ENCODE data around the gene GPR15LG.

GPR15LG gene

GRCh38 chr10:84194424-84195043 lies 20.9 kb downstream of the GPR15LG start, which contains the start of gene CDHR1:
Gene CDHR1 (plus strand): TSS chr10:84194537. CDS start chr10:84194761, 224 bp downstream.
- DNase-seq, result peak; percentile 75

DNA sequence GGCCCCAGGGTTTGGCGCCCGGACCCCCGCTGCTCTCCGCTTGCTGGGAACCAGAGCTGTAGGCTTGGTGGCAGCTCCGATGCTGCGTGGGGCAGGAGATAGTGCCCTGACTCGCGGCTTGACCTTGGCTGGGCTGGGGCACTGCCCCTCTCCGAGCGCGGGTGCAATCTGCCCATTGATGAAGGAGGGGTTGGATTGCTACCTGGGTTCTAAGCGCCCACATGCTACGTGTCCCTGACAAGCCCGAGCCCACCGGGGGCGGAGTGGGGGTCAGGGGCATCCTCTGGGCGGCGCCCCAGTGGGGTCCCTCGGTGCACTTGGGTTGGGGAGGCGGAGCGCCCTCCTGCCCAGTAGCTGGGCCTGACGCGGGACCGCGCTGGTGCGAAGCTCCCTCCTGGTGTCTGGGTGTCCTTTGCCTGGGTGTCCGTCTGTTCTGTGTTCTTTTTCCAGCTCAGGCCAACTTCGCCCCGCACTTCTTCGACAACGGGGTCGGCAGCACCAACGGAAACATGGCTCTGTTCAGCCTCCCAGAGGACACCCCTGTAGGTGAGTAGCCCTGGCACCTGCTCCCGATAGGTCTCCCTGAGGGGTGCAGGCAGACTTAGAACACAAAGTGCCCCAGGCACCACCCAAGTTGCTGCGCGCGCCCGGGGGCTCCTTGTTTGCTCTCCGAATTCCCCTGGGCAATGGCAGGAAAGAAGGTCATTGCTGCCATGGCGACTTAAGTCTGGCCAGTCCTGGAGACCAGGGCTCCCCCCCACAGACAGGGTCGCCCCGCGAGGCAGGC lies 21.6 kb downstream of the GPR15LG start:
- no peak for DNase-seq

DNA sequence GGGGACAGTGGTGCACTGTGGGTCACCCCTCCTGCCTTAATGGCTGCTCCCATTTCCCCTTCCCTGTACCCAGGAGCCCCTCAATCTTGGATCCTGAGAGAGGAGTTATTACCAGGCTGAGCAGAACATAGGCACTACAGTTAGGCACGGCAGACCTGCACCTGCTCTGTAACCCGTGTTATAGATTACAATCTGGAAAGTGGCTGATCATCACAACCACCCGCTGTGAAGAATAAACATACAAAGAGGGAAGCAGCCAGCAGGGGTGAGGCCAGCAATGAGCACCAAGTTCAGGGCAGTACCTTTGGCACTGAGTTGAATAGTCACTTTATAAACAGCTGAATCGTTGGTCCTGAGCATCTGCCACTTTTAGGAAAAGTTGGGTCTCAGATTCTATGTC lies 22.5 kb downstream of the GPR15LG start:
- DNase-seq, result no peak

GRCh38 chr10:84196941-84197340 lies 23.3 kb downstream of the GPR15LG start:
- DNase-seq, result no peak

- no peak for DNase-seq
These were observed 24.0 kb downstream of the GPR15LG start for GRCh38 chr10:84197643-84198042.

DNA sequence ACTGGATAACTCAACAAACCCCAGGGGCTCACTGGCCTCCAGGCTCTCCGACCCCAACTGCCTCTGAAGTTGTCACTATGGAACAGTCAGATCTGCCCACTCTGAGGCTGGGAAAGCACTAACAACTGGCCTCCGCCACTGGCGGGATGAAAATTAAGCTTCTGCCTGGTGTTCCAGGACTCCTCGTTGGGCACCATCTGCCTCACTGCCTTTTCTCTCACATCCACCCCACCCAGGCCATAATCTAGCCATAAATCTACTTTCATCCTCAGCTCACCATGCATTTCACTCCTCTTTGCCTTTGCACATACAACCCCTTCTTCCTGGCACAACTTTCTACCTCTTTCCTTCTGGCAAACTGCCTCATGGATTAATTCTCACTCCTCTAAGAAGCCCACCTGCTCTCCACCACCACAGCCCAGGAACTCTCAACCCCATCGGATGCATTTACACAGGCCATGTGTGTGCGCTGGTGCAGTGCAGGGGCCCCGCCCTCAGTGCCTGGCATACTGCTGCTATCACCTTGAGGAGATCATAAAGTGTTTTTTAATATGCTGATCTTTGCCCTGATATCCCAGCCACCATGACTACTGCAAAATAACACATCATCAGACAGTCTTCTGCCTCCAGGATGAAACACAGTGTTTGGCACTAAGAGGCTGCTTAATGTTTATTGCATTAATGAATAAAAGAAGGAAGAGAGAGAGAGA lies 24.8 kb downstream of the GPR15LG start:
- DNase-seq, result no peak

DNA sequence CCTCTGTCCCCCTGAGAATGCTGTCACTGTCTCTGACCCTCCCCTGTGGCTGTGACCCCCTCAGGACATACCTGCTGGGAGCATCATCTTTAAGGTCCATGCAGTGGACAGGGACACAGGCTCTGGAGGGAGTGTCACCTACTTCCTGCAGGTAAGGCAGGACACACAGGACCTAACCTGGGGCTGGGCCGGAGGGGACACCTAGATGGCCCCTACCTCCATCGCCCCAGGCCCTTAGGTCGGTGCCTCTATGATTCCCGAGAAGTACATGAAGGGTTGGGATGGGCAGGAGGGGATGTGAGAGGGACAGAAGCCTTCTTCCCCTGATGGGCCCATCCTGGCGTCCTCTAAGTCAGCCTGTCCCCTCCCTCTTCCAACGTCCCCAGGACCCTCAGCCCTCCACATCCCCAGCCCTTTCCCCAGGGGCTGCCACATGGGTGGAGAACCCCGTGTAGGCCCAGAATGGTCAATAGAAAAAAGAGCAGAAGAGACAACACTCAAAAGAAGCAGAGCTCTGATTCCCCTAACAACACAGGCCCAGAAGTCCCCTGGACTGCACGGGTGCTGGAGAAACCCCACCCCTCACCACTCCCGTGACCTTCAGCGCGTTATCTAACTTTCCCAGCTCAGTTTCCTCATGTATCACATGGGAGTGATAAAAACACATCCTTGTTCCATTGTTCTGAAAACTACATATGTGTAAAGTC lies 27.1 kb downstream of the GPR15LG start:
- no peak for DNase-seq

DNA sequence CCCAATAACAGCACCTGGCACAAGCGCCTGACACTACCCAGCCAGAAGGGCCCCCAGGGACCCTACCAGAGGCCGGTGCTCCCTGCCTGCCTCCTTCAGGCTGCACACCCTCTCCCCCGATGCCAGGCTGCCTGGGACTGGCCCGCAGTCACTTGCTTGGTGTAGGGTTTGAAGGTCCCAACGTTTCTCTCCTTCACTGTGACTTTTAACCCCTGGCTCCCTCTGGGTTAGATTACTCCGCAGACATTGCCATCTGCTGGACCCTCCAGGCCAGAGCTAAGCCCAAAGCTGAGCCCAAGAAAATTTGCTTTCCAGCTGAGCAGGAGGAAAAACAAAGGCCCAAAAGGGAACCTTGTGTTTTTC lies 27.6 kb downstream of the GPR15LG start:
- no peak for DNase-seq

- DNase-seq, result no peak
These were observed 28.1 kb downstream of the GPR15LG start for GRCh38 chr10:84201682-84202081.

DNA sequence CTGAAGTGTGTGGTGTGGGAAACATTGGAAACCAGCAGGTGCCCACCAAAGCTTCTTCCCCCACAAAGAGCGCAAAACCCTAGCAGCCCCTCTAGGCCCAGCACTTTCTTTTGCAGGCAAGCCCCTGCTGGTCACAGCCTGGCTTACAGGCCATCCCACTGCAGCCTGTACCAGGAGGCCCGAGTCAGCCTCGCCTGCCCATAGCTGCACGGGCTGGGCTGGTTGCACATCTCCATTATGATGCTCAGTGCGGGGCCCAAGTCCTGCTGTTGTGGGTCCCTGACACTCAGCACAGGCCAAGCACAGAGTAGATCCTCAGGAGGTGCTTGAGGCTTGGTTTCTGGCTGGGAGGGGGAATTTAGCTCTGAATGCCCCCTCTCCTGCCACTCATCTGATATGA lies 28.7 kb downstream of the GPR15LG start:
- no peak for DNase-seq

GRCh38 chr10:84204122-84204521 lies 30.5 kb downstream of the GPR15LG start:
- DNase-seq, result no peak

GRCh38 chr10:84204610-84205009 lies 31.0 kb downstream of the GPR15LG start:
- DNase-seq, result no peak

GRCh38 chr10:84205049-84205852 lies 31.6 kb downstream of the GPR15LG start:
- DNase-seq, result peak; percentile 82

GRCh38 chr10:84205853-84206525 lies 32.4 kb downstream of the GPR15LG start:
- DNase-seq, result no peak

DNA sequence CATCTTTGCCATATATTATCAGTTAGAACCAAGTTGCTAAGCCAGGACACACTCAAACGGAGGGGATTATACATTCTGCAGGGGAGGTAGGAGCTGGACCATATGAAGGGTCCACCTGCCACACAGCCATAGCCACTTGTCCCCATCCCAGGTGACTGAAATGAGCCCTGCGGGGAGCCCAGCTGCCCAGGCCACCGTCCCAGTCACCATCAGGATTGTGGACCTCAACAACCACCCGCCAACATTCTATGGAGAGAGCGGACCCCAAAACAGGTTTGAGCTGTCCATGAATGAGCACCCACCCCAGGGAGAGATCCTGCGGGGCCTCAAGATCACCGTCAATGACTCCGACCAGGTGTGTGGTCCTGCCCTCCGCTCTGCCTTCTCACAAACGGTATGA lies 34.4 kb downstream of the GPR15LG start:
- no peak for DNase-seq

DNA sequence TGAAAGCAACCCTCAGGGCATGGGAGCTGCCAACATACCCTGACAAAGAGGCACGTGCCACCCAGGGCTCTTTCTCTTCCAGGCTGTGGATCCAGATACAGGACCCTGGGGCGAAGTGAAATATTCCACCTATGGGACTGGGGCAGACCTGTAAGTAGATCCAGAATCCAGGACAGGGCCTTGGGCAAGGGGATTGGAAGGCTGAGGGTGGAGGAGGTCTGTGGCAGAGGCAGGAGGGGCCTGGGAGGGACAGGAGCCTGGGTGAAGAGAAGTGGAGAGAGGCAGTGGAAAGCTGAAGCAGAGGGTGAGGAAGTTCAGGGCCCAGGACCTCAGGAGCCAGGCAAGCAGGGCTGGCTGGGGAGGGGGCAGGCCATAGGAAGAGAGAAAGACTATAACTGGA lies 38.0 kb downstream of the GPR15LG start:
- no peak for DNase-seq

DNA sequence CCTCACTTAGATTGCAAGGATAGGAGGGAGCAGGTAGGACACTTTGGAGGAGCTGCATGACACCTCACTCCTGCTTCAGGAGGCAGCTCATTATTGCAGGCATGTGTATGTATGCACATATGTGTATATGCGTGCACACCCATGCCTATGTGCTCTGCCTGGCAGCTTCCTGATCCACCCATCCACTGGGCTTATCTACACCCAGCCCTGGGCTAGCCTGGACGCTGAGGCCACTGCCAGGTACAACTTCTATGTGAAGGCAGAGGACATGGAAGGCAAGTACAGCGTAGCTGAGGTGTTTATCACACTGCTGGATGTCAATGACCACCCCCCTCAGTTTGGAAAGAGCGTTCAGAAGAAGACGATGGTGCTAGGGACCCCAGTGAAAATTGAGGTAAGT lies 38.4 kb downstream of the GPR15LG start:
- no peak for DNase-seq

GRCh38 chr10:84213076-84213475 lies 39.5 kb downstream of the GPR15LG start:
- DNase-seq, result no peak

- DNase-seq, result no peak
These were observed 40.5 kb downstream of the GPR15LG start for GRCh38 chr10:84214046-84214572.

GRCh38 chr10:84214612-84215235 lies 41.1 kb downstream of the GPR15LG start:
- peak; percentile 70 for DNase-seq

GRCh38 chr10:84216834-84217233 lies 43.2 kb downstream of the GPR15LG start:
- DNase-seq, result no peak
